A549 (cell line): ENCODE data around the gene PUS7L. TPM values are rescaled to one million over a fixed set of nuclear protein-coding genes. Genes with fewer than 3 reads are reported as not detected.
A peak's percentile ranks its signal among the peaks of the same experiment; 100 is the strongest.
"Not testable (repeated sequence)": the region's sequence is repeated elsewhere in the genome, so short reads cannot be mapped to it uniquely, and the experiment has no call there.

Source experiments
- ATAC-seq, 2 experiments: fragments of 200-7000 bp in 1 of 2; fragments of >200 bp in 1 of 2; cut with Nextera tagmentation in 1 of 2; cut with Tn5 transposase in 1 of 2; 3 replicates each; pipeline versions ENCODE4 v1.8.0 to v1.9.1; 2018 to 2020; ENCODE audit warnings: mild to moderate bottlenecking in 1 of 2, moderate library complexity in 1 of 2
- CTCF ChIA-PET: fragments of 300-600 bp; sonication (Branson Sonifier 250); formaldehyde crosslinking; extraction: SDS; loops from one replicate; lab custom pipeline; 2021; ENCODE audit warnings: antibody characterized with exemption, inconsistent platforms; lab: Yijun Ruan, JAX
- POLR2A ChIA-PET: fragments of 350-600 bp; formaldehyde crosslinking; extraction: SDS; loops from one replicate; lab custom pipeline; 2021; ENCODE audit warnings: antibody characterized with exemption, inconsistent platforms; lab: Yijun Ruan, JAX
- DNase-seq, 2 experiments: peaks; one replicate each; pipeline versions ENCODE4 v3.0.0 to v3.0.0-alpha.2; 2011 to 2016; ENCODE audit warnings: low read depth in 1 of 2, low spot score in 1 of 2
- FAIRE-seq: peaks from 2 replicates; lab custom pipeline; 2011; peaks lifted over from hg19 to GRCh38; lab: Jason Lieb, UNC
- H3K27ac ChIP-seq, 2 experiments: fragments of >200 bp; sonication (Bioruptor Twin); formaldehyde crosslinking; 3 replicates each; pipeline ENCODE4 v1.5.1; 2016 to 2017
- H3K4me1 ChIP-seq: fragments of >200 bp; sonication (Bioruptor Twin); formaldehyde crosslinking; 3 replicates; pipeline ENCODE4 v1.6.1; 2016
- H3K4me2 ChIP-seq: fragments of >200 bp; sonication (Bioruptor Twin); formaldehyde crosslinking; 3 replicates; pipeline ENCODE4 v1.6.1; 2016
- H3K4me3 ChIP-seq: fragments of >200 bp; sonication (Bioruptor Twin); formaldehyde crosslinking; 3 replicates; pipeline ENCODE4 v1.5.1; 2016
- H3K9me3 ChIP-seq: fragments of >200 bp; sonication (Bioruptor Twin); formaldehyde crosslinking; 3 replicates; pipeline ENCODE4 v1.6.1; 2016
- CBX2 ChIP-seq: fragments of 200-600 bp; sonication (generic); IDR thresholded peaks from 2 replicates; pipeline ENCODE4 v1.6.1; 2016; ENCODE audit warnings: low read depth, mild to moderate bottlenecking, borderline replicate concordance
- CHD2 ChIP-seq: fragments of 150-350 bp; IDR thresholded peaks from 2 replicates; pipeline ENCODE4 v1.6.1; 2014; ENCODE audit warnings: low read length; ENCODE audit not compliant: partially characterized antibody
- CHD4 ChIP-seq: fragments of 200-600 bp; sonication (generic); IDR thresholded peaks from 2 replicates; pipeline ENCODE4 v1.6.1; 2016; ENCODE audit warnings: antibody characterized with exemption, mild to moderate bottlenecking, borderline replicate concordance
- CTCF ChIP-seq: fragments of >200 bp; sonication (Bioruptor Twin); formaldehyde crosslinking; IDR thresholded peaks from 3 replicates; pipeline ENCODE4 v1.5.1; 2016
- FOXS1 ChIP-seq: fragments of 250-450 bp; sonication (Bioruptor Pico); IDR thresholded peaks from 2 replicates; pipeline ENCODE4 v1.5.0; 2020; ENCODE audit warnings: mild to moderate bottlenecking, moderate library complexity
- HEYL ChIP-seq: fragments of 250-450 bp; sonication (Bioruptor Pico); IDR thresholded peaks from 2 replicates; pipeline ENCODE4 v1.8.0; 2021; ENCODE audit warnings: mild to moderate bottlenecking, moderate library complexity
- HMGXB4 ChIP-seq: fragments of 250-450 bp; sonication (Bioruptor Pico); IDR thresholded peaks from 2 replicates; pipeline ENCODE4 v1.5.0; 2021; ENCODE audit warnings: mild to moderate bottlenecking, moderate library complexity, borderline replicate concordance
- HOXB5 ChIP-seq: fragments of 250-450 bp; sonication (Bioruptor Pico); IDR thresholded peaks from 2 replicates; pipeline ENCODE4 v1.5.0; 2020; ENCODE audit warnings: mild to moderate bottlenecking, moderate library complexity
- JUNB ChIP-seq: fragments of >200 bp; sonication (Bioruptor Twin); formaldehyde crosslinking; IDR thresholded peaks from 2 replicates; pipeline ENCODE4 v1.6.1; 2016
- MAX ChIP-seq: IDR thresholded peaks from 2 replicates; pipeline ENCODE4 v1.6.1; 2012
- MAZ ChIP-seq: fragments of 150-350 bp; IDR thresholded peaks from 2 replicates; pipeline ENCODE4 v1.6.1; 2014; ENCODE audit warnings: antibody characterized with exemption, low read depth, low read length, borderline replicate concordance
- NPAS2 ChIP-seq: fragments of 250-450 bp; sonication (Bioruptor Pico); IDR thresholded peaks from 2 replicates; pipeline ENCODE4 v1.8.0; 2022; ENCODE audit warnings: mild to moderate bottlenecking, moderate library complexity, borderline replicate concordance
- NR3C1 ChIP-seq: fragments of >200 bp; sonication (Bioruptor Twin); formaldehyde crosslinking; IDR thresholded peaks from 3 replicates; pipeline ENCODE4 v1.6.1; 2017
- POLR2A ChIP-seq: IDR thresholded peaks from 2 replicates; pipeline ENCODE4 v1.6.1; 2012; ENCODE audit warnings: mild to moderate bottlenecking, low read length
- RAD21 ChIP-seq, 2 experiments: fragments of >200 bp in 1 of 2; sonication (Bioruptor Twin) in 1 of 2; formaldehyde crosslinking in 1 of 2; IDR thresholded peaks in 1 of 2; conservative IDR thresholded peaks in 1 of 2; 2 replicates in 1 of 2; 3 replicates in 1 of 2; pipeline ENCODE4 v1.6.1; 2012 to 2018; ENCODE audit warnings: inconsistent platforms in 1 of 2
- RARB ChIP-seq: fragments of 250-450 bp; sonication (Bioruptor Pico); IDR thresholded peaks from 2 replicates; pipeline ENCODE4 v1.8.0; 2021; ENCODE audit warnings: mild to moderate bottlenecking, moderate library complexity
- RFX5 ChIP-seq: fragments of 450-650 bp; IDR thresholded peaks from 2 replicates; pipeline ENCODE4 v1.7.1; 2014; ENCODE audit warnings: antibody characterized with exemption, mild to moderate bottlenecking, moderate library complexity
- SMC3 ChIP-seq: fragments of >200 bp; sonication (Bioruptor Twin); formaldehyde crosslinking; IDR thresholded peaks from 3 replicates; pipeline ENCODE4 v1.6.1; 2018; ENCODE audit warnings: inconsistent platforms
- SREBF2 ChIP-seq: fragments of 450-650 bp; IDR thresholded peaks from 2 replicates; pipeline ENCODE4 v1.6.1; 2014; ENCODE audit warnings: mild to moderate bottlenecking, moderate library complexity
- TP53 ChIP-seq: fragments of 250-450 bp; sonication (Bioruptor Pico); IDR thresholded peaks from 2 replicates; pipeline ENCODE4 v1.5.0; 2021; ENCODE audit warnings: mild to moderate bottlenecking, moderate library complexity
- WGBS: methylation state at CpG from one replicate; pipeline ENCODE4 v1.1.6; 2017; ENCODE audit errors: missing lambda C conversion rate; 5-methylcytosine and 5-hydroxymethylcytosine counted together
- polyA plus RNA-seq, 4 experiments: library from polyadenylated mRNA; depleted of rRNA in 3 of 4; stranded (reverse); fragments of >200 nt; fragmentation: RNase III in 1 of 4; extraction: RNeasy Plus Mini Kit Qiagen cat#74134 plus additional on column Dnase treatment in 1 of 4; gene quantifications; 2 replicates in 3 of 4; 3 replicates in 1 of 4; pipeline ENCODE4 v1.2.3, GENCODE V29; 2011 to 2017

Gene PUS7L
- polyA plus RNA-seq, 2 of the 4 experiments (the other 2 are of a cell fraction) = 5.8 to 16.6 TPM

- ChIA-PET POLR2A (no interaction called here), CTCF (interaction anchor here (0.7 kb wide), 2 partner anchors 22 to 229 kb away, joined by 3 to 4 read pairs; no protein-coding TSS in a partner anchor)
- WGBS = 30% methylated on average over 2 of the region's 2 CpGs
- Histone ChIP-seq H3K4me3 (no peak overlapping the region), H3K4me2 (no peak overlapping the region), H3K9me3 (no peaks in the 10 kb centered on the region), H3K27ac (no peak overlapping the region), H3K4me1 (no peaks in the 10 kb centered on the region)
- no peak for TF ChIP-seq HOXB5 (CRISPR knock-in tag)
- TF ChIP-seq SMC3 = peak; percentile 30; the same call in 2 of the 3 replicates
- peak; percentile 38 to 43; a peak in 4 of 5 replicates for TF ChIP-seq RAD21 (conservative IDR thresholded peaks at IDR 0.05 in 1 of 2, IDR thresholded peaks at IDR 0.05 in 1 of 2)
- TF ChIP-seq CTCF = peak; percentile 32; the same call in 2 of the 3 replicates
- TF ChIP-seq RFX5 = no peak
- no peak for TF ChIP-seq POLR2A
- TF ChIP-seq FOXS1 (CRISPR knock-in tag) = no peak
- FAIRE-seq (no peak), ATAC-seq (no peak), DNase-seq (no peak)
These were observed 30.5 kb downstream of the PUS7L start for GRCh38 chr12:43728117-43728516.

- TF ChIP-seq FOXS1 (CRISPR knock-in tag) = no peak
- TF ChIP-seq NPAS2 (CRISPR knock-in tag) = no peak
- H3K4me2 ChIP-seq = no peak overlapping the region
- ATAC-seq (no peak), FAIRE-seq (no peak), DNase-seq (no peak)
- CTCF ChIA-PET = no interaction called here
- H3K4me1 ChIP-seq = no peaks in the 10 kb centered on the region
- POLR2A ChIA-PET = no interaction called here
- no peak overlapping the region for H3K4me3 ChIP-seq
- H3K27ac ChIP-seq = no peak overlapping the region
- no peaks in the 10 kb centered on the region for H3K9me3 ChIP-seq
These were observed 35.5 kb downstream of the PUS7L start for GRCh38 chr12:43723134-43723533.

GRCh38 chr12:43722621-43723020, 36.0 kb downstream of the PUS7L start:
- TF ChIP-seq TP53 (CRISPR knock-in tag) = no peak
- TF ChIP-seq NR3C1 = no peak
- no peak for TF ChIP-seq RAD21 (conservative IDR thresholded peaks at IDR 0.05 in 1 of 2, IDR thresholded peaks at IDR 0.05 in 1 of 2)
- no peak for TF ChIP-seq MAX
- Histone ChIP-seq H3K27ac (no peak overlapping the region), H3K4me1 (no peaks in the 10 kb centered on the region), H3K4me3 (no peak overlapping the region), H3K4me2 (no peak overlapping the region), H3K9me3 (no peaks in the 10 kb centered on the region)
- POLR2A ChIA-PET = no interaction called here
- ATAC-seq (no peak), DNase-seq (no peak), FAIRE-seq (peak; percentile 18)
- CTCF ChIA-PET = no interaction called here

GRCh38 chr12:43711348-43711747, 47.2 kb downstream of the PUS7L start:
- ATAC-seq (no peak), FAIRE-seq (no peak), DNase-seq (no peak)
- Histone ChIP-seq H3K9me3 (no peaks in the 10 kb centered on the region), H3K4me1 (no peaks in the 10 kb centered on the region), H3K27ac (no peak overlapping the region), H3K4me2 (no peak overlapping the region), H3K4me3 (no peak overlapping the region)
- ChIA-PET CTCF (no interaction called here), POLR2A (no interaction called here)
- TF ChIP-seq HMGXB4 = no peak
- no peak for TF ChIP-seq JUNB
- TF ChIP-seq CBX2 = no peak
- no peak for TF ChIP-seq CHD4
- TF ChIP-seq CTCF = no peak
- TF ChIP-seq MAZ = no peak
- no peak for TF ChIP-seq HEYL (CRISPR knock-in tag)
- no peak for TF ChIP-seq CHD2
- no peak for TF ChIP-seq SREBF2
- no peak for TF ChIP-seq RARB (CRISPR knock-in tag)
- 1% methylated on average over 2 of the region's 2 CpGs for WGBS

GRCh38 chr12:43703772-43704171, 54.8 kb downstream of the PUS7L start:
- CTCF ChIA-PET, DNase-seq, ATAC-seq, POLR2A ChIA-PET, H3K4me1 ChIP-seq, H3K9me3 ChIP-seq, H3K4me3 ChIP-seq, FAIRE-seq, H3K4me2 ChIP-seq, H3K27ac ChIP-seq: not testable (repeated sequence)
- 7% methylated on average over 2 of the region's 2 CpGs for WGBS

- DNase-seq, H3K4me2 ChIP-seq, H3K9me3 ChIP-seq, FAIRE-seq, H3K4me3 ChIP-seq, H3K4me1 ChIP-seq, CTCF ChIA-PET, POLR2A ChIA-PET, ATAC-seq, H3K27ac ChIP-seq: not testable (repeated sequence)
- WGBS = 39% methylated on average over 1 of the region's 1 CpG
These were observed 57.4 kb downstream of the PUS7L start for GRCh38 chr12:43701194-43701593.
